ENCODE data around the gene CARNS1.
A peak's percentile ranks its signal among the peaks of the same experiment; 100 is the strongest.

CARNS1 gene

GRCh38 chr11:67376873-67377808 is 38.3 kb upstream of the CARNS1 start:
- no peak for DNase-seq

GRCh38 chr11:67378544-67378943 is 36.9 kb upstream of the CARNS1 start:
- DNase-seq, result no peak

DNA sequence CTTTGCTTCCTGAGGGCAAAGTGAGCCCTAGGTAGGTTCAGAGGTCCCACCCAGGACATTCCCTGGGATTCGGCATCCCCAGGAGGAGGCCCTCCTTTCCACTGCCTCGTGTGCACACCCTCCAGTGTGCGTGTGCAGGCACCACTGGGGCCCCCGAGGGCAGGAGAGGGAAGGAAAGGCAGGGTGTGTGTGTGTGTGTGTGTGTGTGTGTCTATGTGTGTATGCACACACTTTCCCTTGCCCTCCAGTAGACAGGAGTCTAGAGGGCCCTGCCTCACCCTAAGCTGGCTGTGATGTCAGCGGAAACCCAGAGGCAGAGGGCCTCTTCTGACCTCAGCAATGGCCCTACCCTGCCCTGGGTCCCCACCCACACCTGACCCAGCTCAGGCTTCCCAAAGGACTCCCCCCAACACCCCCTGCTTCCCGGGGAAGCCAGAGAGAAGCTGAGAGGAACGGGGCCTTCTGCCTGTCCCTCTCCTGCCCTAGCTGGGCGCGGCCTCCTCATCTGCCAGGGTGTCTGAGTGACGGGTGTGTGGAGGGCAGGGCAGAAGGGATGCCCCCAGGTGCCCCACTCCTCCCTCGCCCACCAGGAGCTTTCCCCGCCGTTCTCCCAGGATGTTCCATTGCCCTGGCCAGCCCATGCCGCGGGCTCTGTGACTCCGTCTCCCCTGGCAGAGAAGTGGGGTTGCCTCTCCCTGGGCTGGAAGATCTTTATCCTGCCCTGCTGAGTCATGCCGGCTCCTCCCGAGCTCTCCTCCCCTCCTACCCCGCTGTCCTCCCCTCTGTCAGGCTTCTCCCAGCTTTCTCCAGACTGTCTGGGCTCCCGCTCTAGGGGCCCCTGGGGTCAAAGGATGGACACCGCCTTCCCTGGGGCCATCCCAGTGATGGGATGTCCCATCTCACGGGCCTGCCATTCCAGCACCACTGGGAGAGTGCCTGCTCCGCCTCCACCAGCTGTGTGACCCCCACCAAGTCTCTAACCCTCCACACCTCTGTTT is 36.1 kb upstream of the CARNS1 start:
- DNase-seq, result no peak

DNA sequence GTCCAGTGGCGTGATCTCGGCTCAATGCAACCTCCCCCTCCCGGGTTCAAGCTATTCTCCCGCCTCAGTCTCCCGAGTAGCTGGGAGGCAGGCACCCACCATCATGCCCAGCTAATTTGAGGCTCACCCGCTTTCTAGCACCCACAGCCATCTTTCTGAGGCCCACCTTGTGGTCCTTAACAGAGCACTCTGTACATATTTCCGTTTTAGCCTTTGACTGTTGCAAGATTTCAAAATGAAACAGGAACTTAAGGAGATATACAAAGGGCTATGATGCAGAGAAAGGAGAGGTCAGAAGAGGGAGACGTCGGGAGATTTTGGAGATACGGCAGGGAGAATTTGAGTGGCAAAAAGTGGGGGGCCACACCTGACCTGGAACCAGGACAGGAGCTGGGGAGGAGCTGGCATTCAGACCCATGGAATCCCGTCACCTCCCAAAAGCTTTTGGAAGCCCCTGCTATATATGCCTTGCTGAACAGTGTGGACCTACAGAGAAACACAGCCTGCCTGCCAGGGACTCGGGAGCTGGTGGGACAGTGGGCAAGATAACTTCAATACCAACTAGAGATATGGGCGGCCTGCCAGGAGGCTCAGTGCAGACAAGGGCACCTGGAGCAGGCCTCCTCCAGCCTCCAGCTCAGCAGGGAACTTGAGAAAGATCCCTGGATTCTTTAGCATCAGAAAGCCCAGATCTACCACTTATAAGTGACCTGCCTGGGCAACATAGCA is 34.1 kb upstream of the CARNS1 start:
- DNase-seq, result no peak

DNA sequence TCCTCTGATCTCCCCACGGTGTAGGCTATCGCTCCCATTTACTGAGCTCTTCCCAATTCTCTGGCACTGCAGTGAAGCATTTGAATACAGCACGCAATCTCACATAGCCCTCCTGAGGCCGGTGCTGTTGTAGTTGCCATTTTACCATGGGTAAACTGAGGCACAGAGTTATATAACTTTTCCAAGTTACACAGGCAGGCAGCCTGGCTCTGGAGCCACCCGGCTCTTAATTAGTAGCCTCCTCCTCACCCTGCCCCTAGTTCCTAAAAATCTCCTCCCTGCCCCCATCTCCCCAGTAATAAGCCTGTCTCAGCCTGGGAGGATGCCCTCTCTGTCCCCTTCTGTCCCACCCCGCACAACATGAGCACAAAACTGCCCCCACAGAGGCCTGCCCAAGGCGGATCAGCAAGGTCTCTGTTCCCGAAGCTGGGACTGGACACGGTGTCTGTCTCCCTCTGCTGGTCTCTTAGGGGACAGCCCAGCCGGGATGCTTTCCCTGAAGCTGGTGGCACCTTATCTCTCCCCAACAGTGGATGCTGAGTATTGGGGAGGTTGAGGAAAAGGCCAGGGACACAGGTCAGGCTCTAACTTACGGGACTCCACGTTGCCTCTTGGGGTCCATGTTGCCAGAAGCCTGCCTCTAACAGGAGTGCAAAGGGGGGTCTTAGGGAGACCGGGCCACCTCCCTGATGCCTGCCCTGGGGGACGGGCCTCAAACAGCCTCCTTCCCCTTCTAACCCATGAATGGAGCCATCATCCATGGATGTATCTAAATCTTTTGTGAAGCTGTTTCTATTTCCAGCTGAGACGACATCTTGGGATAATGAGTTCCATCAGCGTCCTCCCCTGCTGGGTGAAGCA is 33.0 kb upstream of the CARNS1 start:
- peak; percentile 74 for DNase-seq

- DNase-seq, result no peak
Measured at GRCh38 chr11:67384851-67385366, 30.6 kb upstream of the CARNS1 start.

GRCh38 chr11:67387069-67387468 is 28.4 kb upstream of the CARNS1 start:
- DNase-seq, result no peak

GRCh38 chr11:67387518-67387917 is 28.0 kb upstream of the CARNS1 start:
- DNase-seq, result no peak

- DNase-seq, result peak; percentile 88
Measured at GRCh38 chr11:67389477-67389876, 26.0 kb upstream of the CARNS1 start.

DNA sequence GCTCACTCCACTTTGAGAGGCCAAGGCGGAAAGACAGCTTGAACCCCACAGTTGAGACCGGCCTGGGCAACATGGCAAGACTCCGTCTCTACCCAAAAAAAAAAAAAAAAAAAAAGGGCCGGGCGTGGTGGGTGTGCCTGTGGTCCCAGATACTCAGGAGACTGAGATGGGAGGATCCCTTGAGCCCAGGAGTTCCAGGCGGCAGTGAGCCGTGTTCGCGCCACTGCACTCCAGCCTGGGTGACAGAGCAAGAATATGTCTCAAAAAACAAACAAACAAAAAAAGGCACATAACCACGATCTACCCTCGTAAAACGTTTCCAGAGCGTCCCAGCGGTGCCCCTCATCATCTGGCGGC is 24.6 kb upstream of the CARNS1 start:
- DNase-seq, result no peak

- DNase-seq, result peak; percentile 99
Measured at GRCh38 chr11:67391304-67392182, 23.9 kb upstream of the CARNS1 start, which contains the start of gene RAD9A. TSS of gene RAD9A (plus strand) at chr11:67391986. CDS start at chr11:67392045, 59 bp downstream.

DNA sequence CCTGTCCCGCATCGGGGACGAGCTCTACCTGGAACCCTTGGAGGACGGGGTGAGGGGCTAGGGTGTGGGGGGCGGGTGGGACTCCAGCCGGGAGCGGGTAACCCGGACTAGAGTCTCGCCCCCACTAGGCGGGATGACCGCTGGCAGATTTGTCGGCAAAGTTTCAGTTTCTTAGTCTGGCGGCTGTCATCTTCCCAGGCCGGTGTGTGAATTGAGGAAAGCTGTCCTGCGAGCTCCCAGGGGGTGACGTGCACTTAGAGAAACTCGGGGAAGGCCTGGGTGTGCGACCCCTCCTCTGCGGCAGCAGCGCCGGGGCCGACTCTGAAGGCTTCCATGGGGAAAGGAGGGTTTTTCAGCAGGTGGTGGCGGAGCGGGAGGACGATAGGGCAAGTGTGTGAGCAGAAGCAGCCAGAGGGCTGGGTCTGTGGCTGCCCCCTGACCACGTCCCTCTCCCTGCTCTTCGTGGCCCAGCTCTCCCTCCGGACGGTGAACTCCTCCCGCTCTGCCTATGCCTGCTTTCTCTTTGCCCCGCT is 23.2 kb upstream of the CARNS1 start:
- DNase-seq, result no peak

- DNase-seq, result no peak
Measured at GRCh38 chr11:67393437-67393836, 22.0 kb upstream of the CARNS1 start.

DNA sequence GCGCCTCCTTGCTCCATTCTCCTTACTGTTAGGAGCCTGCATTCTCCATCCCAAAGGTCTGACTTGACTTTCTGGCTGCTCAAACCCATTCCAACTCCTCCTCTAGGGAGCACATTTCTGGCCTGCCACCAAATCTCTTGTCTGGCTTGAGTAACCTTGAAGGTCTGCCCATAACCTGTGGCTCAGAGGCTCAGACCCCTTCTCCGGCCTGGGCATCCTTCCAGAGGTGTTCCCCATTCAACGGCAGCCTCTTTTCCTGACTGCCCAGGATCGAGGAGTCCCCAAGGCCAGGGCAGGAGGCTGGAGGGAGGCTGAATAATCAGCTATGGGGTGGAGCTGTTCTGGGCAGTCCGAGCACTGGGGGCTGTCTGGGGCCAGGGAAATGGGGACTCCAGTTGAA is 21.5 kb upstream of the CARNS1 start:
- no peak for DNase-seq

- DNase-seq, result no peak
Measured at GRCh38 chr11:67395555-67396258, 19.8 kb upstream of the CARNS1 start.

GRCh38 chr11:67396259-67396581 is 19.3 kb upstream of the CARNS1 start:
- DNase-seq, result no peak

GRCh38 chr11:67396587-67397389 is 18.7 kb upstream of the CARNS1 start:
- DNase-seq, result no peak

GRCh38 chr11:67397536-67397935 is 17.9 kb upstream of the CARNS1 start:
- DNase-seq, result no peak

All from 8988T (cell line).